ENCODE data around the gene CRTC3.

The CRTC3 gene

GRCh38 chr15:90596943-90597342, 67.2 kb downstream of the CRTC3 start:
- no peak for DNase-seq

GRCh38 chr15:90597577-90597976, 67.9 kb downstream of the CRTC3 start:
- no peak for DNase-seq

- DNase-seq, result no peak
Measured at GRCh38 chr15:90598031-90598577, 68.4 kb downstream of the CRTC3 start.

GRCh38 chr15:90598679-90599078, 69.0 kb downstream of the CRTC3 start:
- no peak for DNase-seq

DNA sequence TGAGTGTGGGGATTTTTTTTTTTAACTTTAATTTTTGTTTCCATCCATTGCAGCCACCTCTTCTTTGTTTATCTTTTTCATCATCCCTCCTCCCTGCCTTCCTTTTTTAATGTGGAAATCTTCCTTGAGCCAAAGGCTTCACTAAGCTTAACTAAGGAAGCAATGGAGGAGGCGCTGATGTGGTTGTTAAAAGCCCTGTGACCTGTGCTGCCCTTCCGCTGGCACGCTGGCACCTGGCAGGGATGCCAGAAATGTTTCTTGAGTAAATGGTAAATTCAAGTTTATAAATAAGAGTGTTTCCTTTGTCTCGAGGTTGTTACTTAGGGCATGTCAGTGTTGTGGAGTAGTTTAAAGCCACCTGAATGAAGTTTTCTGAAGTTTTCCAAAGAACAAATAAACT, 69.4 kb downstream of the CRTC3 start:
- no peak for DNase-seq

- DNase-seq, result no peak
Measured at GRCh38 chr15:90599644-90600043, 69.9 kb downstream of the CRTC3 start.

DNA sequence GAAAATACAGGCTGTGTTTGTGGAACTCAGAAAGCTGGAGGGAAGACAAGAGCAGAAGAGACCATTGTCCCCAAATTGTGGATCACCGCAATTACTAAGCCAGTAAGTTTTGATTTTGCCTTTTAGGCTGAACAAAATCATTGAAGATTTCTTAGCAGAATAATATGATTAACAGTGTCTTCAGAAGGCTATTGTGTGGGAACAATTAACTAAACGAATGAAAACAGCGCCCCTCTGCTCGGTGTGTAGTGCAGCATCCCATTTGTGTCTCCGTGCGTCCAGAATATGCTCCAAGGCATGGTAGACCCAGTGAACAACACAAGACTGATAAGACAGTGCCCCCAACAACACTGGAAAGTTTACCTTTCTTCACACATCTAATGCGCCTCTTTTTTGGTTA, 71.2 kb downstream of the CRTC3 start:
- no peak for DNase-seq

DNA sequence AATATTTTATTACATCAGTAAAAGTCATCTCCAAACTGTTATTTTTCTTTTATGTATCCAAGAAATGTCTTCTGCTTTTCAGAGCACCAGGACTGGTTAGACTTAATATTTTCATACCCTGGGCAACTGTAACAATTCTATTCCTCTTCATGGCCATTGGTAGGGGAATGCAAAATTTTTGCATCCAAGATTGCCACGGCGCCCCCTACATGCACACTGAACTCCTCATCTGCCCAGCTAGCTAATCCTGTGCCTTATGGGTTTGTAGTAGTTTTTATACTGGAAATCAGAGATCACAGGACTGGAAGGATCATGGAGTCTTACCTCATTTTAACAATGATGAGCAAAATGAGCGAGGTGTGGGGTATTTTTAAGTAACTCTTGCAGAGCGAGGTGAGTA, 74.2 kb downstream of the CRTC3 start:
- no peak for DNase-seq

DNA sequence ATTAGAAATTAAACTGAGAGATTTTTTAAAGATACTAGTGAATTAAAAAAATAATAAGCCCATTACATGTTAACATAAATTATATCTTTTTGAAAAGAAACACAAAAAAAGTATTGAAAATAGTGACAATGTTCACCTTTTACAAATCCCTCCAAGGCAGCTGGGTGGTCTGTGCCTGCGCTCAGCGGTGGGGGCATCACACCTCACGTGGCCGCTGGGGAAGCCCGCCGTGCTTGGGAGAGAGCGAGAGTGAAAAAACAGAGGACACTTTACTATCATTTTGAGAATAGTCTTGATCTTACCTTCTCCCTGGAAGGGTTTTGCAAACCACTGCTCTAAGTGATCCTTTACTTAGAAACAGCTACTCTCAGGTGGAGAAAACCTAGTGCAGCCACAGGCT, 76.9 kb downstream of the CRTC3 start:
- DNase-seq, result no peak

- no peak for DNase-seq
Measured at GRCh38 chr15:90607361-90607760, 77.6 kb downstream of the CRTC3 start.

- DNase-seq, result no peak
Measured at GRCh38 chr15:90609242-90610180, 79.8 kb downstream of the CRTC3 start.

GRCh38 chr15:90610190-90610589, 80.5 kb downstream of the CRTC3 start:
- DNase-seq, result no peak

DNA sequence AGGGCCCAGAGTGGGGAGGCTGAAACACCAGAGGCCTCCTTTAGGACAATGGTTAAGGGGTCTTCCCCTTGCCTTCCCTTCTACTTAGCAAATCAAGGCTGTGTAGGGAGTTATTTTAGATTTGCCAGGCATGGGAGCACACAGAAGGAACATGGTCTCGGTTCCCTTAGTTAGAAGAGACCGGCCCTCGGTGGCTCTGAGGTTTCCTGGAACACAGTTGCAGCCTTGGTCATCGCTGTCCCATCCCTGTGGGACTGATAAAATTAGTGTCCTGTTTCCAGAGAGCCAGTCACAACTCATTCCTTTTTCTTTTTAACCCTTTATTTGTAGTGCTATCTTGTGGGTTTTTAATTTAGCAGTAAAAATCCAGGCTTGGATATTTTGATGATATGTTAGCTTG, 81.4 kb downstream of the CRTC3 start:
- DNase-seq, result no peak

DNA sequence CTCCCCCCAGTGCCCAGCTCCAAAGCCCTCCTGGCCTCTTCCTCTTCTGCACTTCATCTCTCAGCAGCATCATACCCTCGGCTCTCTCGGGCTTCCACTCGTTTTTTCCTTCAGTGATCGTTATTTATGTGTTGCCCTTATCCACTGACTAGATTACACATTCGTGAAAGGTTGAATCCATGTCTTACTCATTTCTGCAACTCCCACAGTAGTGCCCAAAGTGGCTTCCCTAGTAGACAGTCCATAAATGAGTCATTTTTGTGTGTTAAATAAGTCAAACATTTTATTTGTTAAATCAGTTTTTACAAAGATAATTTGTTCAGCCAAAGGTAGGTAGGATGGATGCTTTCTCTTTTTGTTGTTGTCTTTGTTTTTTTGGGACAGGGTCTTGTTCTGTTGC, 87.4 kb downstream of the CRTC3 start:
- DNase-seq, result no peak

DNA sequence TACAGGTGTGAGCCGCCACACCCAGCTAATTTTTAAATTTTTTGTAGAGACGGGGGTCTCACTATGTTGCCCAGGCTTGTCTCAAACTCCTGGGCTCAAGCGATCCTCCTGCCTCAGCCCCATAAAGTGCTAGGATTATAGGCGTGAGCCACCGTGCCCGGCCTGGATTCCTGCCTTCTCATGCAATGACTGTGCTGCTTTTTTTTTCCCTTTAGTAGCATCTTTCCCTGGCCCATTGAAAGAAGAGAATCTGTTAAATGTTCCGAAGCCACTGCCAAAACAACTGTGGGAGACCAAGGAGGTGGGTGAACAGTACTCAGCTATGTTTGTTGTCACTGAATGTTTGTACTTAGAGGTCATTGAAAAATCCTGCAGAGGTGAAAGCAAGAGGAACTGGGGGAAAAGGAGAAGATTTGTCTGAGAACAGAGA, 88.0 kb downstream of the CRTC3 start:
- no peak for DNase-seq

- no peak for DNase-seq
Measured at GRCh38 chr15:90618330-90619125, 88.8 kb downstream of the CRTC3 start.

GRCh38 chr15:90619468-90619867, 89.7 kb downstream of the CRTC3 start:
- no peak for DNase-seq

GRCh38 chr15:90619939-90620338, 90.2 kb downstream of the CRTC3 start:
- DNase-seq, result no peak

- DNase-seq, result no peak
Measured at GRCh38 chr15:90620379-90621067, 90.8 kb downstream of the CRTC3 start.

DNA sequence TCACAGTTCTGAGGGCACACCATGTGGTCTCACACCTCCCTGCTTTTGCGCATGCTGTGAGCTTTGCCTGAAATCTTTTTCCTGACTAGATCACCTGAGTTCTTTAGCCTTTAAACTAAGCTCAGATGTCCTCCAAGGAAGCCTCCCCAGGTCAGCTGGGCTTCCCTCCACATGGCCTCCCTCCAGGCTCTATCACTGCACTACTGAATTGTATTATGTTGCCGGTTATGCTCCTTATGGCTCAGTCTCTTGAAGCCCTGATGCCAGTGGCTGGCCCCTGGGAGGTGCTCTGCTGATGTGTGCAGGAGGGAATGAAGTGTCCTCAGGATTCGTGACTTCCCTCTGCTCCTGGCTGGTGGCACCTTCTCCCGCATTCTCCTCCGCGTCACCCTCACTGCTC, 94.1 kb downstream of the CRTC3 start:
- DNase-seq, result no peak

- no peak for DNase-seq
Measured at GRCh38 chr15:90624278-90624981, 94.7 kb downstream of the CRTC3 start.

GRCh38 chr15:90625037-90625436, 95.3 kb downstream of the CRTC3 start:
- DNase-seq, result no peak
